WERI-Rb-1 (cell line): ENCODE measurements around the gene USP46.

ENCODE experiments used
- DNase-seq: peaks from one replicate; pipeline ENCODE4 v3.0.0-alpha.2; 2020
- H3K27ac ChIP-seq: fragments of 250-450 bp; sonication (Bioruptor Pico); 2 replicates; pipeline ENCODE4 v1.5.1; 2020; ENCODE audit warnings: mild to moderate bottlenecking, moderate library complexity
- H3K27me3 ChIP-seq: fragments of 250-450 bp; sonication (Bioruptor Pico); 2 replicates; pipeline ENCODE4 v1.5.1; 2021; ENCODE audit warnings: mild to moderate bottlenecking, low read depth, moderate library complexity; ENCODE audit not compliant: insufficient read depth, severe bottlenecking
- H3K36me3 ChIP-seq: fragments of 250-450 bp; sonication (Bioruptor Pico); 2 replicates; pipeline ENCODE4 v1.5.1; 2020; ENCODE audit warnings: mild to moderate bottlenecking, moderate library complexity
- H3K4me3 ChIP-seq: 2 replicates; pipeline ENCODE4 v1.5.1; 2011; ENCODE audit warnings: low read depth, mild to moderate bottlenecking, control low read depth, low read length
- H3K9me3 ChIP-seq: fragments of 250-450 bp; sonication (Bioruptor Pico); 2 replicates; pipeline ENCODE4 v1.5.1; 2021; ENCODE audit warnings: mild to moderate bottlenecking, moderate library complexity; ENCODE audit not compliant: severe bottlenecking
- CTCF ChIP-seq: IDR thresholded peaks from 2 replicates; pipeline ENCODE4 v1.5.1; 2011; ENCODE audit warnings: low read depth, mild to moderate bottlenecking, control low read depth, inconsistent platforms, low read length

The USP46 gene

GRCh38 chr4:52675111-52675510 is 16.0 kb upstream of the USP46 start:
- Histone ChIP-seq H3K9me3 (no peaks in the 10 kb centered on the region), H3K27ac (no peak overlapping the region), H3K27me3 (peaks cover 22% of the 10 kb centered on the region), H3K36me3 (no peaks in the 10 kb centered on the region), H3K4me3 (no peak overlapping the region)
- DNase-seq, result no peak
- no peak for TF ChIP-seq CTCF

GRCh38 chr4:52670739-52671138 is 11.6 kb upstream of the USP46 start:
- H3K27ac ChIP-seq, result no peak overlapping the region
- H3K36me3 ChIP-seq, result no peaks in the 10 kb centered on the region
- no peak for DNase-seq
- no peak overlapping the region for H3K4me3 ChIP-seq
- peaks cover 28% of the 10 kb centered on the region for H3K27me3 ChIP-seq
- no peaks in the 10 kb centered on the region for H3K9me3 ChIP-seq
- no peak for TF ChIP-seq CTCF

GRCh38 chr4:52670121-52670520 is 11.0 kb upstream of the USP46 start:
- Histone ChIP-seq H3K27ac (no peak overlapping the region), H3K4me3 (no peak overlapping the region), H3K27me3 (peaks cover 23% of the 10 kb centered on the region), H3K36me3 (no peaks in the 10 kb centered on the region), H3K9me3 (no peaks in the 10 kb centered on the region)
- no peak for TF ChIP-seq CTCF
- no peak for DNase-seq

- Histone ChIP-seq H3K4me3 (no peak overlapping the region), H3K27ac (no peak overlapping the region), H3K36me3 (no peaks in the 10 kb centered on the region), H3K27me3 (peaks cover 53% of the 10 kb centered on the region), H3K9me3 (peaks cover 3% of the 10 kb centered on the region)
- DNase-seq, result no peak
- TF ChIP-seq CTCF, result no peak
Measured at GRCh38 chr4:52665592-52665991, 6.5 kb upstream of the USP46 start.

- TF ChIP-seq CTCF, result no peak
- Histone ChIP-seq H3K27ac (no peak overlapping the region), H3K27me3 (peaks cover 64% of the 10 kb centered on the region), H3K4me3 (no peak overlapping the region), H3K36me3 (no peaks in the 10 kb centered on the region), H3K9me3 (peaks cover 3% of the 10 kb centered on the region)
- no peak for DNase-seq
Measured at GRCh38 chr4:52664479-52664878, 5.4 kb upstream of the USP46 start.

GRCh38 chr4:52661966-52662690 is 3.0 kb upstream of the USP46 start:
- no peak for TF ChIP-seq CTCF
- no peak for DNase-seq
- no peaks in the 10 kb centered on the region for H3K36me3 ChIP-seq
- no peak overlapping the region for H3K27ac ChIP-seq
- no peak overlapping the region for H3K4me3 ChIP-seq
- peaks cover 59% of the 10 kb centered on the region for H3K27me3 ChIP-seq
- peaks cover 3% of the 10 kb centered on the region for H3K9me3 ChIP-seq
